MM.1S (cell line): ENCODE results near the gene GABRB2.

ENCODE experiments used
- EZH2 ChIP-seq: fragments of 300-600 bp; sonication (generic); optimal IDR thresholded peaks from 2 replicates; pipeline ENCODE3; 2017; ENCODE audit warnings: low read depth, mild to moderate bottlenecking, antibody characterized with exemption, low read length, mixed read lengths
- EZH2phosphoT487 ChIP-seq: fragments of 300-600 bp; sonication (generic); IDR thresholded peaks from 2 replicates; pipeline ENCODE4 v1.6.1; 2018; ENCODE audit warnings: antibody characterized with exemption, low read length
- TF ChIP-seq, protein P1 (sequence below): fragments of 300-600 bp; sonication (generic); IDR thresholded peaks from 2 replicates; pipeline ENCODE4 v1.5.1; 2016; ENCODE audit warnings: antibody characterized with exemption, low read length, mixed read lengths

DNA sequence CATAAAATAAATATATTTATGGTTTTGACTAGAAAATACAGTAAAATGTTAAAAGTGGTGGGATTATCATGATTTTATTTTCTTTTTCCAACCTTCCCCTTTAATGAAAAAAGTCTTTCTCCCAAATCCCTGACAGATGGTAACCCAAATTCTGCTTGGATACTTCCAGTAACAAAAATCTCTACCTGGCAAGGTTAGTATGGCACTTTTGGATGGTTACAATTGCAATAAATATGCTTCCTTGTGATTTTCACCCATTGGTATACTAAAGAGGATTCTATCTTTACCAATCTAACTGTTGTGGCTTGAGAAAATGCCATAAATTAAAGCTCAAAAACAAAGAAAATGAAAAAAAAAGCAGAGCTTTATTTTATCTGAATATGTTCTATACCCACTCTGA lies 62.8 kb downstream of the GABRB2 start:
- TF ChIP-seq, protein P1, sequence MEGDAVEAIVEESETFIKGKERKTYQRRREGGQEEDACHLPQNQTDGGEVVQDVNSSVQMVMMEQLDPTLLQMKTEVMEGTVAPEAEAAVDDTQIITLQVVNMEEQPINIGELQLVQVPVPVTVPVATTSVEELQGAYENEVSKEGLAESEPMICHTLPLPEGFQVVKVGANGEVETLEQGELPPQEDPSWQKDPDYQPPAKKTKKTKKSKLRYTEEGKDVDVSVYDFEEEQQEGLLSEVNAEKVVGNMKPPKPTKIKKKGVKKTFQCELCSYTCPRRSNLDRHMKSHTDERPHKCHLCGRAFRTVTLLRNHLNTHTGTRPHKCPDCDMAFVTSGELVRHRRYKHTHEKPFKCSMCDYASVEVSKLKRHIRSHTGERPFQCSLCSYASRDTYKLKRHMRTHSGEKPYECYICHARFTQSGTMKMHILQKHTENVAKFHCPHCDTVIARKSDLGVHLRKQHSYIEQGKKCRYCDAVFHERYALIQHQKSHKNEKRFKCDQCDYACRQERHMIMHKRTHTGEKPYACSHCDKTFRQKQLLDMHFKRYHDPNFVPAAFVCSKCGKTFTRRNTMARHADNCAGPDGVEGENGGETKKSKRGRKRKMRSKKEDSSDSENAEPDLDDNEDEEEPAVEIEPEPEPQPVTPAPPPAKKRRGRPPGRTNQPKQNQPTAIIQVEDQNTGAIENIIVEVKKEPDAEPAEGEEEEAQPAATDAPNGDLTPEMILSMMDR = no peak
- no peak for TF ChIP-seq EZH2phosphoT487
- no peak for TF ChIP-seq EZH2
